ENCODE measurements around the gene PPP1R9B.

Gene PPP1R9B

DNA sequence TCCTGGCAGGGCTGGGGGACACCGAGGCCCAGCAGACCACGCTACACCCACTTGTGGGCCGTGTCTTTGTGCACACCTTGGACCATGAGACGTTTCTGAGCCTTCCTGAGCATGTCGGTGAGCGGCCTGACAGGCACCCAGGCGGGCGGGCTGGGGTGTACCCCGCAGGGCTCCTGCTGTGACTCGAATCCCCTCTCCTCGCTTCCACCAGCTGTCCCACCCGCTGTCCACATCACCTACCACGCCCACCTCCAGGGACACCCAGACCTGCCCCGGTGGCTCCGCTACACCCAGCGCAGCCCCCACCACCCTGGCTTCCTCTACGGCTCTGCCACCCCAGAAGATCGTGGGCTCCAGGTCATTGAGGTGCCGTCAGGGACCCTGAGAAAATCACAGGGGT is 16.9 kb upstream of the PPP1R9B start:
- Histone ChIP-seq H4K20me1 (no peaks in the 10 kb centered on the region), H3K9ac (peak overlapping the region; percentile 15; the same call in 1 of the 2 replicates), H3K4me2 (no peak overlapping the region), H3K27ac (0 out of 2 replicates have a peak overlapping the region, but pooled peaks have one; percentile 9), H3K4me3 (no peak overlapping the region), H3K27me3 (no peaks in the 10 kb centered on the region), H3K36me3 (no peaks in the 10 kb centered on the region), H3K9me3 (no peaks in the 10 kb centered on the region), H3K4me1 (peaks cover 40% of the 10 kb centered on the region)
- no peak for TF ChIP-seq Cebpa-rat (IDR thresholded peaks at IDR 0.05)

DNA sequence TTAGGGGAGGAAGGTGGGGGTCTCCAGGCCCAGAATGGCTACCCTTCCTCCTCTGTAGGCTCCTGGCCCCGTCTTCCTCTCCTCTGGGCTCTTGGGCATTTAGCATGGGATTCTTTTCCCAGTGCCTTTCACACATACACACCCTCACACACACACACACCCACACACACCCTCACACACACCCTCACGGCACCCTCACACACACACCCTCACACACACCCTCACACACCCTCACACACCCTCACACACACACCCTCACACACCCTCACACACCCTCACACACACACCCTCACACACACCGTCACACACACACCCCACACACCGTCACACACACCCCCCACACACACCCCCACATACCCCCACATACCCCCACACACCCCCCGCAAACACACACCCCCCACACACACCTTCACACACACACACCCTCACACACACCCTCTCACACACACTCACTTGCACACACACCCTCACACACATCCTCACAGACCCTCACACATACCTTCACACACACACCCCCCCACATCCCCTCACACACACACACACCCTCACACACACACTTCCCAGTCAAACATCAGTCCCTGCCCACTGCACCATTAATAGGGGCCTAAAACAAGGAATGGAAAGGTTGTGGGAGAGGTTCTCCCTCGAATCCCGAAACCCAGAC is 16.2 kb upstream of the PPP1R9B start:
- Histone ChIP-seq H3K9ac (peak overlapping the region; percentile 15), H4K20me1 (no peaks in the 10 kb centered on the region), H3K4me1 (peaks cover 42% of the 10 kb centered on the region), H3K9me3 (no peaks in the 10 kb centered on the region), H3K27me3 (no peaks in the 10 kb centered on the region), H3K36me3 (no peaks in the 10 kb centered on the region), H3K4me2 (no peak overlapping the region), H3K27ac (0 out of 2 replicates have a peak overlapping the region, but pooled peaks have one; percentile 22), H3K4me3 (no peak overlapping the region)
- no peak for TF ChIP-seq Cebpa-rat (IDR thresholded peaks at IDR 0.05)

DNA sequence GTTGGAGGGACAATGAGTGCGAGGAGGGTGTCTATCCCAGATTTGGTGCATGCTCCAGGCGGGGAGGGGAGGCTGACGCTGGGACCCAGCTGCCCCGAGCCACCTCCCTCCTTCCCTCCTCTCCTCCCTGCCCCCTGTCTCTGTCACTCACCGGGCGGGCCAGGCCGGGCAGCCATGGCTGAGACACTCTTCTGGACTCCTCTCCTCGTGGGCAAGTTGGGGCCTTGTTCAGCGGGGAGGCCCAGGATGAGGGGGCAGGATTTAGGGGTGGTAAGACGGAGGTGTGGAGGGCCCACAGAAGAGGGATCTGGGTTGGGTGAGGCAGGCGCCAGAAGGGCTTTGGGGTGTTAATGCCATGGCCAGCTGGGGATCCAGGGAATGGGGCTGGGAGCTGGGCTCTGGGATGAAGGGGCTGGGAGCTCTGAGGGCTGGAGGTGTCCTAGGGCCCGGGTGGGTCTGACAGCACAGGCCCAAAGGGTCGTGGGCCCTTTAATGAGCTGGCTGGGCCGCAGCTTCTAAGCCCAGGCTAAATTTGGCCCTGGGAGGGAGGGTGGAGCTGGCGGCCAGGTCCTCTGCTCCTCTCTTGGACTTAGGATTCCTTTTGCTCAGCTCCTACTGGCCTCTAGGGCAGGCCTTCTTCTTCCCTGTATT is 15.5 kb upstream of the PPP1R9B start, which contains the start of gene SGCA:
TSS of gene SGCA (plus strand) at position 139 of the 651 bp plus-strand sequence. CDS start at position 175, 36 bp downstream.
- H3K4me1 ChIP-seq = peaks cover 47% of the 10 kb centered on the region
- H3K4me2 ChIP-seq = no peak within 1 kb of the TSS
- no peaks in the 10 kb centered on the region for H3K27me3 ChIP-seq
- H3K36me3 ChIP-seq = no peaks in the 10 kb centered on the region
- no peak for TF ChIP-seq Cebpa-rat (IDR thresholded peaks at IDR 0.05)
- no peak within 1 kb of the TSS for H3K4me3 ChIP-seq
- no peaks in the 10 kb centered on the region for H3K9me3 ChIP-seq
- H4K20me1 ChIP-seq = no peaks in the 10 kb centered on the region
- H3K27ac ChIP-seq = 0 out of 2 replicates have a peak within 1 kb of the TSS, but pooled peaks have one; percentile 22
- no peak within 1 kb of the TSS; the same call in 1 of the 2 replicates for H3K9ac ChIP-seq

DNA sequence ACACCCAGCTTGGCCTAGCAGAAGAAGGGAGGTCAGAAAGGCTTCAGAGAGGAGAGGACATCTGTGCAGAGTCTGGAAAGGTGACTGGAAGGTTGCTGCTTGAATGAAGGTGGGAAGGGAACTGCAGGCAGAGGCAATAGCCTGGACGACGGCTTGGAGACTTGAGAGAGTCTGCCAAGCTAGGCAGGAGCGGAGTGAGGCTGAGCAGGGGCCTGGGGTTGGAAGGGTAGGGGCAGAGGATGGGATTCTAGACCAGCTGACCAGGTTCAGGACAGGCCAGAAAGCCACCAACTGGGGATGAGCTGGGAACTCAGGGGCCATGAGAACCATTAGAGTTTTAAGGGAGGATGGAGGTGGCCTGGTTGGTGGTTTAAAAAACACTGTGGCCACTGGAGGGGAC is 15.0 kb upstream of the PPP1R9B start:
- Histone ChIP-seq H3K9ac (no peak overlapping the region), H3K4me3 (no peak overlapping the region), H3K27me3 (no peaks in the 10 kb centered on the region), H3K4me1 (peaks cover 52% of the 10 kb centered on the region), H3K36me3 (no peaks in the 10 kb centered on the region), H3K27ac (no peak overlapping the region), H3K4me2 (no peak overlapping the region), H4K20me1 (no peaks in the 10 kb centered on the region), H3K9me3 (no peaks in the 10 kb centered on the region)
- no peak for TF ChIP-seq Cebpa-rat (IDR thresholded peaks at IDR 0.05)

DNA sequence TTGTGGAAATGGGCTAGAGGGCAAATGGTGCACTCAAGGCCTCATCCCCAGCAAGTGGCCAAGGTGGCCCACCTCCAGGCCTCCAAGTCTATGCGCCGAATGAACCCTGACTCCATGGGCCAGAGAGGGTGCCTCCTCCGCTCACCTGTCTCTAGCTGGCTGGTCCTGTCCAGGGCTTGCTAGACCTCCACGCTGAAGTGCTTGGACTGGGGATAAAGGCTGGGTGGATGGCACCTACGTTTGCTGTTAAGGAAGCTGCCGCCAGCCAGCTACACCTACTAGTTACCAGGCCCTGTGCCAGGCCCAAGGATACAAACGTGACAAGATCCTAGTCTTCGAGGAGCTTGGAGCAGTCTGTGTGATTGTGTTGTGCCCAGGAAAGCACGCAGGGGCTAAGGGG is 14.6 kb upstream of the PPP1R9B start:
- Histone ChIP-seq H3K9me3 (no peaks in the 10 kb centered on the region), H3K4me3 (no peak overlapping the region), H3K36me3 (no peaks in the 10 kb centered on the region), H3K27ac (no peak overlapping the region), H3K9ac (no peak overlapping the region), H4K20me1 (no peaks in the 10 kb centered on the region), H3K4me2 (no peak overlapping the region), H3K27me3 (no peaks in the 10 kb centered on the region), H3K4me1 (peaks cover 52% of the 10 kb centered on the region)
- no peak for TF ChIP-seq Cebpa-rat (IDR thresholded peaks at IDR 0.05)

DNA sequence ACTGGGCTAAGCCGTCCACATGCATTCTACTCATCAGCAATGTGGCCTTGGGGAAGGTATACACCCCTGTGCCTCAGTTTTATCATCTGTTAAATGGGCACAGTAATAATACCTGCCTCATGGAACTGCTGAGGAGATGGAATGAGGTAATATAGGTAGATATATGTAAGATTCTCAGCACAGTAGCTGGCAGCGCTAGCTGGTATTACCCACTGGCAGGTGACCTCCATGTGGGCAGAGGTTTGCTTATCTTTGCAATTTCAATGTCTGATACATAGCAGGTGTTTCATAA is 14.2 kb upstream of the PPP1R9B start:
- Histone ChIP-seq H3K4me1 (peaks cover 52% of the 10 kb centered on the region), H3K9me3 (no peaks in the 10 kb centered on the region), H3K27me3 (no peaks in the 10 kb centered on the region), H3K27ac (no peak overlapping the region), H3K4me3 (no peak overlapping the region), H3K9ac (no peak overlapping the region), H3K36me3 (no peaks in the 10 kb centered on the region), H4K20me1 (no peaks in the 10 kb centered on the region), H3K4me2 (peak overlapping the region; percentile 40; the same call in 1 of the 2 replicates)
- no peak for TF ChIP-seq Cebpa-rat (IDR thresholded peaks at IDR 0.05)

DNA sequence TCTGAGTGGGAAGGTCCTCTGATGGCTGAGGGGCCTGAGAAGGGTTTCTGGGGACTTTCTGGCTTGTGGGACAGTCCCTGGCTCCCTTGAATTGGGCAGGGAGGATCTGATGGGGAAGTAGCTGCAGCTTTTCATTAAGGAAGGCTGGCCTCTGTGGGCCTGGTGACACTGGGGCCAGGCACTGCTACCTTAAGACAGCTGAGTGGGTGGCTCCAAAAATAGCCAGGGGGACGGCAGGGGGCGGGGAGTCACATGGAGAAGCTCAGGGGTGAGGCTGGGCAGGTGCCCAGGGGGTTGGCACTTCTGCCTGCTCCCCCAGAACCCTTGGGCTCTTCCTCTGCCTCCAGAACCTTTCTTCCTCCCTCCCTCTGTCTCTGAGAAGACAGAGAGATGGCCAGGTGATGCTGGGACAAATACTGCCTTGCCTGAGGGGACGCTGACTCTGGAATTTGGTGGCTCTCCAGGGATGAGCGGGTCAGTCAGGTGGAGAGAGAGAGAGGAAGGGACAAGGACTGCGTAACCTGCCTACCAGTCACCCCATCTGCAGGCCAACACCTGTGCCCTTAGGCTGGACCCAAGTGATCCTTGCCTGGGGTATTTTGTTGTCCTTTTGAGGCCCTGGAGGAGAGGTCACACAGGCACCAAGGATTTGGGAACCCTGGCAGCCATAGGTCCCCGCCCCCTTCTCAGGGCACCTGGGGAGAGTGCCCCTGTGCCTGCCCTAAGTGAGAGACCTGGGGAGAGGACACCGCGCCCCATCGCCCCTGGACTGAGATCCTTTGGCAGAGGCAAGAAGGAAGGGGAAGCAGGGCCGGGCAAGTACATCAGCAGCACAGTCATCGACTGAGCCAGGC is 13.6 kb upstream of the PPP1R9B start:
- Histone ChIP-seq H3K36me3 (no peaks in the 10 kb centered on the region), H3K27ac (no peak overlapping the region), H3K4me2 (peak overlapping the region; percentile 40; the same call in 1 of the 2 replicates), H3K4me3 (no peak overlapping the region), H3K9ac (no peak overlapping the region), H3K4me1 (peaks cover 51% of the 10 kb centered on the region), H3K9me3 (no peaks in the 10 kb centered on the region), H4K20me1 (no peaks in the 10 kb centered on the region), H3K27me3 (no peaks in the 10 kb centered on the region)
- no peak for TF ChIP-seq Cebpa-rat (IDR thresholded peaks at IDR 0.05)

DNA sequence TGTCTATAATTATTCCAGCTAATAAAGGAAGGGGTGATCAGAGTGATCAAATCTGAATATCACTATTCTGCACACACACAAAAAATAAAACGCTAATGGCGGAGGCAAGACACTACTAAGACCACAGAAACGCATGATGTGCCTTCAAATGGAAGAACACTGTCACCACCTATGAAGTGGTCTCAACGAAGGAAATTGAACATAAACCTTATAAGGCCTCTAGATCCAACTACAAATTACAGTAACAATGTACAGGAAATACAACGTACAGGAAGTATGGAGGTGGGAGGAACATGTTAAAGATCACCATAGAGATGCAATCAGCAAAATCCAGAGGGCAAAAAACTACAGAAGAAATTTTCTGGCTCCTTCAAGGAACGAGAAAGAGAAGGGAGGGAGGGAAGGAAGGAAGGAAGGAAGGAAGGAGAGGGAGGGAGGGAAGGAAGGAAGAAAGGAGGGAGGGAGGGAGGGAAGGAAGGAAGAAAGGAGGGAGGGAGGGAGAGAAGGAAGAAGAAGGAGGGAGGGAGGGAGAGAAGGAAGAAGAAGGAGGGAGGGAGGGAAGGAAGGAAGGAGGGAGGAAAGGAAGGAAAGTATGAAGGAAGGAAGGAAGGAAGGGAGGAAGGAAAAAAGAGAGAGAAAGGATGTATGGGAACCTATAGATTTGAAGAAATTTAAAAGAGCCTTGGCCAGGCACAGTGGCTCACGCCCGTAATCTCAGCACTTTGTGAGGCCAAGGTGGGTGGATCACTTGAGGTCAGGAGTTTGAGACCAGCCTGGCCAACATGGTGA is 12.2 kb upstream of the PPP1R9B start:
- no peaks in the 10 kb centered on the region for H3K27me3 ChIP-seq
- no peak overlapping the region for H3K4me3 ChIP-seq

DNA sequence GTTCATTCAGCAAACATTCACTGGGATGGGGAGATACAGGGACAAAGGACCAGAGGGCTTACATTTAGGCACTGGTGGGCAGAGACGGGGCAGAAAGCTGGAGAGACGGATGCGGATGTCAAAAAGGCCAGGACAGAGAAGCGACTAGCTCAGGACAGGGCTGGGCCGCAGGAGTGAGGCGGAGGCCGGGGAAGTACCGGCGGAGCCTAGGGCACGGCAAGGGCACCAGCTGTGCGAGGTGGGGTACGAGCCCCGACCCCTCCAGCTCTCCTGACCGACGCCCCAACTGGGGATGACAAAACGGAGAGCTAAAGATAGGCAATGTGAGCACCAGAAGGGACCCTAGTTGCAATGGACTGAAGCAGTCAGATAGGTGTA is 11.4 kb upstream of the PPP1R9B start:
- Histone ChIP-seq H3K9ac (peak overlapping the region; percentile 56; the same call in 1 of the 2 replicates), H3K9me3 (no peaks in the 10 kb centered on the region), H3K27ac (peak overlapping the region; percentile 55; the same call in 1 of the 2 replicates), H3K4me2 (peak overlapping the region; percentile 93), H3K4me1 (peaks cover 33% of the 10 kb centered on the region), H4K20me1 (no peaks in the 10 kb centered on the region), H3K27me3 (no peaks in the 10 kb centered on the region), H3K4me3 (peak overlapping the region; percentile 67; the same call in 1 of the 2 replicates), H3K36me3 (no peaks in the 10 kb centered on the region)
- no peak for TF ChIP-seq Cebpa-rat (IDR thresholded peaks at IDR 0.05)

More for the DNA sequence above, 12.2 kb upstream of the PPP1R9B start:
- no peak overlapping the region for H3K9ac ChIP-seq
- H3K27ac ChIP-seq = no peak overlapping the region
- H3K36me3 ChIP-seq = no peaks in the 10 kb centered on the region
- H3K4me2 ChIP-seq = no peak overlapping the region; the same call in 1 of the 2 replicates
- no peaks in the 10 kb centered on the region for H4K20me1 ChIP-seq
- peaks cover 40% of the 10 kb centered on the region for H3K4me1 ChIP-seq
- TF ChIP-seq Cebpa-rat (IDR thresholded peaks at IDR 0.05) = no peak
- H3K9me3 ChIP-seq = no peaks in the 10 kb centered on the region
